GM12878 (cell line): ENCODE measurements around the gene CCP110.

Experiments
- BRCA1 ChIP-seq: IDR thresholded peaks from 2 replicates; pipeline ENCODE4 v1.6.1; 2011; ENCODE audit warnings: low read depth, low read length, improper control_type of control experiment
- CHD2 ChIP-seq: IDR thresholded peaks from 2 replicates; pipeline ENCODE4 v1.6.1; 2011; ENCODE audit warnings: low read depth, low read length, improper control_type of control experiment, borderline replicate concordance
- CTCF ChIP-seq, 3 experiments: IDR thresholded peaks in 2 of 3; conservative IDR thresholded peaks in 1 of 3; 2 replicates each; pipeline ENCODE4 v1.5.1; 2011; ENCODE audit warnings: low read depth in 3 of 3, low read length in 3 of 3, mild to moderate bottlenecking in 3 of 3, control low read depth in 2 of 3, moderate library complexity in 2 of 3, inconsistent platforms in 1 of 3, mixed read lengths in 1 of 3; ENCODE audit not compliant: control insufficient read depth in 2 of 3, insufficient read depth in 1 of 3; ENCODE audit errors: extremely low read depth in 1 of 3
- E2F8 ChIP-seq: fragments of 450-650 bp; IDR thresholded peaks from 2 replicates; pipeline ENCODE4 v1.6.1; 2018; ENCODE audit warnings: mild to moderate bottlenecking, low read depth, moderate library complexity; ENCODE audit not compliant: partially characterized antibody
- MXI1 ChIP-seq: fragments of 150-350 bp; IDR thresholded peaks from 2 replicates; pipeline ENCODE4 v1.6.1; 2011; ENCODE audit warnings: low read depth, mild to moderate bottlenecking, inconsistent platforms, low read length, improper control_type of control experiment
- PKNOX1 ChIP-seq: fragments of 450-650 bp; IDR thresholded peaks from 2 replicates; pipeline ENCODE4 v1.6.1; 2016; ENCODE audit warnings: mild to moderate bottlenecking
- RAD51 ChIP-seq: fragments of 450-650 bp; IDR thresholded peaks from 2 replicates; pipeline ENCODE4 v1.6.1; 2016; ENCODE audit warnings: moderate library complexity, mild to moderate bottlenecking, inconsistent platforms
- RCOR1 ChIP-seq: conservative IDR thresholded peaks from 2 replicates; pipeline ENCODE4 v1.6.1; 2012; ENCODE audit warnings: low read depth, low read length, improper control_type of control experiment
- SMC3 ChIP-seq: IDR thresholded peaks from 2 replicates; pipeline ENCODE4 v1.6.1; 2011; ENCODE audit warnings: low read length, improper control_type of control experiment, borderline replicate concordance
- ZNF274 ChIP-seq: IDR thresholded peaks from one replicate; pipeline ENCODE4 v1.8.0; 2011; ENCODE audit not compliant: insufficient read length, insufficient read depth
- TF ChIP-seq, protein P1 (sequence below): IDR thresholded peaks from 2 replicates; pipeline ENCODE4 v1.6.1; 2012; ENCODE audit warnings: low read depth, low read length, improper control_type of control experiment

GRCh38 chr16:19481296-19481695 is 42.4 kb upstream of the CCP110 start:
- TF ChIP-seq PKNOX1 (no peak), CHD2 (no peak), CTCF (IDR thresholded peaks at IDR 0.05 in 2 of 3, conservative IDR thresholded peaks at IDR 0.05 in 1 of 3; ENCODE audit: control insufficient read depth in 2 of 3, extremely low read depth in 1 of 3, insufficient read depth in 1 of 3, low read depth in 3 of 3, low read length in 3 of 3) (no peak), ZNF274 (no peak), RCOR1 (no peak), RAD51 (no peak), MXI1 (no peak), SMC3 (no peak), BRCA1 (no peak), E2F8 (no peak)
- TF ChIP-seq, protein P1, sequence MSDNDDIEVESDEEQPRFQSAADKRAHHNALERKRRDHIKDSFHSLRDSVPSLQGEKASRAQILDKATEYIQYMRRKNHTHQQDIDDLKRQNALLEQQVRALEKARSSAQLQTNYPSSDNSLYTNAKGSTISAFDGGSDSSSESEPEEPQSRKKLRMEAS, result no peak
